NCI-H524 treated with DMSO at 0.1 percent for 48 hours (cell line): ENCODE results near the gene TOP1.
"Not testable (repeated sequence)": the region's sequence is repeated elsewhere in the genome, so short reads cannot be mapped to it uniquely, and the experiment has no call there.

Experiments used
- DNase-seq: peaks from one replicate; lab custom pipeline; 2025; lab: John Stamatoyannopoulos, UW

Gene TOP1

GRCh38 chr20:41028359-41029149 lies at the start of gene TOP1:
Gene TOP1 (plus strand): TSS chr20:41028822. CDS start chr20:41029068, 246 bp downstream.
- DNase-seq: peak; percentile 98

- DNase-seq: no peak
Observed at GRCh38 chr20:40979247-40979646, 49.4 kb upstream of the TOP1 start.

DNA sequence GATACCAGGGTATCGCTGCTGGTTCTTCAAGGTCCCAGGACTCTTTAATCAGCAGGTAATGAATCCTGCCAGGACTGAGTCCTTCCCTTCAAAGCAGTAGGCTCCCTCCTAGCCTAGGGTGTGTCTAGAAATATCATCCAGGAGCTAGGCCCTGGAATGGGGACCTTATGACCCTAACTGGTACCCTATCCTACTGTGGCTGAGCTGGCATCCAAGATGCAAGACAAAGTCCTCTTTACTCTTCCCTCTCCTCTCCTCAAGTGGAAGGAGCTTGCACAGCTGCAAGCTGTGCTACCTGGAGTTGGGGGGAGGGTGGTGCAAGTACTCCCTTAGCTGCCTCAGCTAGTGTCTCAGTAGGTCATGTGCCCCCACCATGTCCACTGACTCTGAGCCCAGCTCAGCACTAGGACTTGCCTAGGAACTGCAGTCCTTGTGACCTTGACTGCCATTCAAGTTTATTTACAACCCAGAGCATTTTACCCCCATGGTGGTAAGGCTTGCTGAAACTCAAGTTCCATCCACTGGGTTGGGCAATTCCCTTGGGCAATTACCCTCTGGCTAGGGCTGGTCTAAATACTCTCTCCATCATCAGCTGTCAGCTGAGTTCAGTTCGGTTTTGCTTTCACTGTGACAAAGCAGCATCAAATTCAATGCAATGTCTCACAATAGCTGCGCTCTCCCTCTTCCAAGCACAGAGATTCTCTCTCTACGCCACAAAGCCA lies 48.4 kb upstream of the TOP1 start:
- DNase-seq: no peak

DNA sequence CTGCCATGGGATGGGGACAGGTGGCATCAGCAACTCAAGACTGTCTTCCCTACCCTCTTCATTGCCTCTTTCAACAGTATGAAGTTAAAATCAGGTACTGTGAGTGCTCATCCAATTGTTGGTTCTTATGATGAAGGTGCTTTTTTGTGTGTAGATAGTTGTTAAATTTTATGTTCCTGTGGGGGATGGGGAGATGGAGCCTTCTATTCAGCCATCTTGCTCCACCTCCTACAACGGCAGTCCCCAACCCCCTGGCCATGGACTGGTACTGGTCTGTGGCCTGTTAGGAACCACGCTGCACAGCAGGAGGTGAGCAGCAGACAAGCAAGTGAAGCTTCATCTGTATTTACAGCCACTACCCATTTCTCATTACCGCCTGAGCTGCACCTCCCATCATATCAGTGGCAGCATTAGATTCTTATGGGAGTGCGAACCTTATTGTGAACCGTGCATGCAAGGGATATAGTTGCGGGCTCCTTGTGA lies 47.8 kb upstream of the TOP1 start:
- DNase-seq: no peak

DNA sequence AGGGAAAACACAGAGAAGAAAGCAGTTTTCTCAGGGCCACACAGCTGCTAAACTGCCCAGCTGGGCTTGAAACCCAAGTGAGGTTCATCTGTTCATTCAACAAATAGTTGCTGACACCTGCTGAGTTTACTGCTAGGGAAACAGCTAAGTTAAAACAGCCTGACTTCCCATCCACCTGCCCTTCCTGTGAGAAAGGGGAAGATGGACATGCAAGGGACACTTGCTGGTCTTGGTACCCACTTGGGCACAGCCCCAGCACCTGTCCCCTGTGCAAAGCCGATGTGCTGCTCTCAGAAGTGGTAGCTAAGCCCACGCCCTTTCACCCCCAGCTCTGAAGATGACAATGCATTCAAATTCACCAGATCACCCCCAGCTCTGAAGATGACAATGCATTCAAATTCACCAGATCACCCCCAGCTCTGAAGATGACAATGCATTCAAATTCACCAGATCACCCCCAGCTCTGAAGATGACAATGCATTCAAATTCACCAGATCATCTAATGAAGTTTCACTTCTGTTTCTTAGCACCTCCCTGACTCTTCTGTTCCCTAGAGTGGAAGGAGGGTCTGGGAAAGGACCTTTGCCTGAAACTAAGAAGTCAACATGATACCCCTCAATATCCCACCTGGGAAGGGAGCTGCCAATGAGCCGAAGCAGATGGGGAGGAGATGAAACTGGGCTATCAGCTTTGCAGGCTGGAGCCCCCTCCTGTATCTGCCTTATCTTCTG lies 46.0 kb upstream of the TOP1 start:
- DNase-seq: no peak

DNA sequence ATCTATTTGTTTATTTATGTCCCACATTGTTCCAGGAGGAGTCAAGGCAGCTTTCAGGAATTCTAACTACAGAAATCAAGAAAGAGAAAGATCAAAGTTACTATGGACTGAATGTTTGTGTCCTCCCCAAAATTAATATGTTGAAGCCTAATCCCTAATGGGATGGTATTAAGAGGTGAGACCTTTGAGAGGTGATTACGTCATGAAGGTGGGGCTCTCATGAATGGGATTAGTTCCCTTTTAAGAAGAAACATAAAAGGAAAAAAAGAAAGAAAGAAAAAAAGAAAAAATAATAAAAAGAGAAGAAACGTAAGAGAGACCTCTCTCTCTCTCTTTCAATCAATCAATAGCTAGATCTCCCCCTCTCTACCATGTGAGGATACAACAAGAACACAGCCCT lies 44.7 kb upstream of the TOP1 start:
- no peak for DNase-seq

DNA sequence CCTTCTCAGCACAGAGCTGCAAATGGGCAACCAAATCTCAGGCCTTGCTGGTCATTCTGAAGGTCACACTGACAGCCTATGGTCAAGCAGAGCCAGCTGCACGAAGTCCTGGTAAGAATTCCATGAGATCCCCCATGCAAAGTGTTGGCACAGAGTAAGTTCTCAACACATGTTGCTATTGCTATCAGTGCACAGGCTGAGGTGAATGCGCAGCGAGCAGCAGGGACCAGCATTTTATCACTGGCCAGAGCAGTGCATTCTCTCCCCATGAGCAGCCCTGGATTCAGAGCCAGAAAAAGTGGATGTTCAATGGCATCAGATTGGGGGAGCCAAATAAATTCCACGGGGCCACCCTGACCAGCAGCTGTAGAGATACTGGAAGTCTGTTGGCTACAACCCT lies 44.1 kb upstream of the TOP1 start:
- no peak for DNase-seq

- no peak for DNase-seq
Observed at GRCh38 chr20:40986774-40987173, 41.8 kb upstream of the TOP1 start.

- peak; percentile 55 for DNase-seq
Observed at GRCh38 chr20:40990542-40991120, 38.0 kb upstream of the TOP1 start.

DNA sequence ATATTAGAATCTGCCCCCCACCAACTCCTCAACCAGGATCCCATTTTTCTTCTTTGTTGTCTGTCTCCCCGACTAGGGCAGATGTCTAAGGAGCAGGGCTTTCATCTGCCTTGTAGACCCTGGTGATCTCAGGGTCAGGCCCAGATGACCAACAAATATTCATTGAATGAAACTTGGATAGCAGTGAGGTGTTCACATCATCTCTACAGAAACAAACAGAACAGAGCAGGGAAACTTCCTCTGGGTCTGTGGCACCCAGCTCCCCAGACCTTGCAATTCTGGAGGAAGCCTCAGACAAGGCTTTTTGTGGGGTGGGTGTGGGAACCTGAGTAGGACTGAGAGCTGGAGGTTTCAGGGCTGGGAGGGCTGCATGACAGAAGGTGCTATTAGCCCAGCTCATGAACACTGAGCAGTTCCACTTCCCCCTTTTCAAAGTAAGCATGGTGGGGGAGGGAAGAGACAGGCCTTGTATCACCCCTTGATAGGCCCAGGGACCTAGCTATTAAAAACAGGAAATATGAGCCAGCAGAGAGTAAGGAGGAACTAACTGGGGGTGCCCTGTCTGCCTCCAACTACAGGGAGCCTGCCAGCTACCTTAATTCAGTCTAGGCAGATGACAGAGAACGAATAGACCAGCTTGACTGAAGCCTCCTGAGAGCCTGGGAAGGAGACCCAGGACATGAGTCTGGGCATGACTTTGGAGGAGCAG lies 37.3 kb upstream of the TOP1 start:
- no peak for DNase-seq

DNA sequence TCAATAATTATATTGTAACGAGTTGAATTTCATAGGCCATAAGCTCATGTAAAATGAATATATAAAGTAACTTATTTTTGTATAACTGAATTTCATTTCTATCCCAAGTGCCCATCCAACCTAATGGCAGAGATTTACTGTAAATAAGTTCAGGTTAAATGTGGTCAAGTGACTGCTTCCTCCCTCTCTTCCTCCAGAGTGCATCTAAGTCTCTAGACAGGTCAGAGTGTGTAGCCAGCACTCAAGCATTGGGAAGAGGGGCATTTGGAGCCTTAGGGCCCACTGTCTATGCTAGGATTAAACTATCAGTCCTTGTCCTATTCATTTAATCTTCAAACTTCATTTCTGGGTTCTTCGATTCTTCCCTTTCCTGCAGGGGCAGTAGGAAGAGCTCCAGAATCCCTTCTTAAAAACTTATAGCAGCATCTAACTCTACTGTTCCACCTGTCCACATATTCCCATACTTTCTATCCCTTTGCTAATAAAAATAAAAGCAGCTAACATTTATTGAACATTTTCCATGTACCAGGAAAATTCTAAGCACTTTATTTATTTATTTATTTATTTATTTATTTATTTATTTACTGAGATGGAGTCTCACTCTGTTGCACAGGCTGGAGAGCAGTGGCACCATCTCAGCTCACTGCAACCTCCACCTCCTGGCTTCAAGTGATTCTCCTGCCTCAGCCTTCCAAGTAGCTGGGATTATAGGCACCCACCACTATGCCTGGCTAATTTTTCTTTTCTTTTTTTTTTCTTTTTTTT lies 36.1 kb upstream of the TOP1 start:
- DNase-seq: no peak

DNA sequence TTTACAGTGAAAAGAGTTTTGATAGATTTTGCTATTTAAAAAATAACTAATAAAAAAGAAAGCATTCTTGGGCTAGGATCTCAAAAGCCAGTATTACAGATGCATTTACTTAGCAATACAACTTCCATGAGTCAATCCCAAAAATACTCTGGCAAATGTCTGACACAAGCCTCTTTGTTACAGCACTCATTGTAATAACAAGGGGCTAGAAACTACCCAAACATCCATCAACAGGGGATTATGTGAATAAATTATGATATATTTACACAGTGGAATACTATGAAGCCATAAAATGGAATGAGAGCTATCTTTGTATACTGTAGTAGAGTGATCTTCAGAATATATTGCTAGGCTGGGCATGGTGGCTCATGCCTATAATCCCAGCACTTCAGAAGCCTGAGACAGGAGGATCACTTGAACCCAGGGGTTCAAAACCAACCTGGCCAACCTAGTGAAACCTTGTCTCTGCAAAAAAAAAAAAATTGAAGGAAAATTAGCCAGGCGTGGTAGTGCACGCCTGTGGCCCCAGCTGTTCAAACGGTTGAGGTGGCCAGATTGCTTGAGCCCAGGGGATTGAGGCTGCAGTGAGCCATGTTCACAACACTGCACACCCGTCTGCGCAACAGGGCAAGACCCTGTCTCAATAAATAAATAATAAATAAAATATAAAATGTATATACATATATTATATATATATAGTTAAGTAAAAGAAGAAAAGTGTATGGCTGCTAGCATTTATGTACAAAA lies 34.7 kb upstream of the TOP1 start:
- peak; percentile 35 for DNase-seq

DNA sequence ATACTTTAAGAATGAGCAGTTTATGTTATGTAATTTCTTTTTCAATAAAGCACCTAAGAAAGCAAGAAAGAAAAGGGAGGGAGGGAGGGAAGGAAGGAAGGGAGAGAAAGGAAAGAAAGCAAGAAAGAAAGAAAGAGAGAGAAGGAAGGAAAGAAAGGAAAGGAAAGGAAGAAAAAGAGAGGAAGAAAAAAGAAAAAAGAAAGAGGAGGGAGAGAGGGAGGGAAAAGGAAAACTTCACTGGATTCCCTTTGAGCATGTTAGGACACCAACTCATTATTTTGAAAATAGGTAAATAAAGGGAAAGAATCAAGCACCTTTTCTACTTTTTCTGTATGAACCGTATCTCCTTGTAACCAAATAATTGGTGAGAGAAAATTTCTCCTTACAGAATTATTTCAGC lies 32.3 kb upstream of the TOP1 start:
- DNase-seq: no peak

GRCh38 chr20:40997116-40997515 lies 31.5 kb upstream of the TOP1 start:
- no peak for DNase-seq

DNA sequence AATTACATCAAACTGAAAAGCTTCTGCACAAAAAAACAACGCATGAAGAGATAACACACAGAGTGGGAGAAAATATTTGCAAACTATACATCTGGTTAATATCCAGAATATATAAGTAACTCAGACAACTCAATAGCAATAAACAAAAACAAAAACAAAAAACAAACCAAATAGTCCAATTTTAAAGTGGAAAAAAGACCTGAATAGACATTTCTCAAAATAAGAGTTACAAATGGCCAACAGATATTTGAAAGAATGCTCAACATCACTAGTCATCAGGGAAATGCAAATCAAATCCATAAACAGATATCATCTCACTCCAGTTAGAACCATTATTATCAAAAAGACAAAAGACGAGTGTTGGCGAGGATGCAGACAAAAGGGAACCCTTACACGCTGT lies 28.8 kb upstream of the TOP1 start:
- no peak for DNase-seq

- no peak for DNase-seq
Observed at GRCh38 chr20:41000628-41001027, 28.0 kb upstream of the TOP1 start.

- DNase-seq: no peak
Observed at GRCh38 chr20:41001497-41001896, 27.1 kb upstream of the TOP1 start.

- DNase-seq: no peak
Observed at GRCh38 chr20:41002842-41003142, 25.8 kb upstream of the TOP1 start.

DNA sequence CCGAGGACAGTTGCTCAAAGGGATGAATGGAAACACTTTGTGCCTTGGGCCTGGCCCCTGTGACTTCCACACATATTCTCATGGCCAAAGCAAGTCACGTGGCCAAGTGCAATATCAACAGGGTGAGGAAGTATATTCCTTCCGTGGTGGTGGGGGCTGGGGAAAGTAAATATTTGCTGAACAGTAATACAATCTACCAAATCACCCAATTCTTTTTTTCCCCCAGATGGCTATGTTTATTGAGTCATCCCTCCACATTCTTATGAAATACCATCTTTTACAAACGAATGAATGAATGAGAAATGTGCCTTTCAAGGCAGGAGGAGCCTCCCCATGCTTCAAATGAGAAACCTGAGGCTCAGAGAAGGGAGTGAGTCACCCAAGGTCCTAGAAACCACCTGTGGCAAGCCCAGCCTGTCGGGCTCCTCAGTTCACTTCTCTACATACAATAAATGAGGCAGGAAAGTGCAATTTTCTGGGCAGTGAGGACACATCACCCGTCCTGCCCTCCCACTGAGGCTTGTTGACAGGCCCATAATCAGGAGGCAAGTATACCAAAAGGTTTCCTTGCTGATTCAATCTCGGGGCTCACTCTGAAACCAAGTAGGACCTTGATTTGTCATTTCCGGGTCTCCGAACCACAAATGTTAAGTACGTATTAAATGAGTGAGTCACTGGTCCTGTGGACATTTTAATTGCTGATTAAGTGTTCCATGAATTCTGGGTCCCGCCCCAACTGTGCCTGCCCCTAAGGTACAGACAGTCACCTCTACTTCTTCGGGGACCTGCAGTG lies 25.3 kb upstream of the TOP1 start:
- no peak for DNase-seq

DNA sequence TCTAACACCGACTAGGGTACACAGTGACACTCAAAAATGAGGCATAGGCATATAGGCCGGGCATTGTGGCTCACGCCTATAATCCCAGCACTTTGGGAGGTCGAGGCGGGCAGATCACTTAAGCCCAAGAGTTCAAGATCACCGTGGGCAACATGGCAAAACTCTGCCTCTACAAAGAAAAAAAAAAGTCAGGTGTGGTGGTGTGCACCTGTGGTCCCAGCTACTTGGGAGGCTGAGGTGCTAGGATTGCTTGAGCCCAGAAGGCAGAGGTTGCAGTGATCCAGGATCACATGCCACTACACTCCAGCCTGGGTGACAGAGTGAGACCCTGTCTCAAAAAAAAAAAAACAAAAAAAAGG lies 24.7 kb upstream of the TOP1 start:
- DNase-seq: not testable (repeated sequence)
